ENCODE results near the gene FAM234A. TPM values are rescaled to one million over a fixed set of nuclear protein-coding genes. Genes with fewer than 3 reads are reported as not detected.
A peak's percentile ranks its signal among the peaks of the same experiment; 100 is the strongest.

FAM234A gene
- 23.3 TPM for total RNA-seq

- H3K27me3 ChIP-seq, result no peaks in the 10 kb centered on the region
- DNase-seq (ENCODE audit: extremely low spot score in 2 of 2), result peak in 1 of 2 donors; percentile 94
- peak within 1 kb of the TSS; percentile 94 for H3K27ac ChIP-seq
- intact Hi-C loops (cut with DNase I), result loop anchor here (2.0 kb wide), 1 partner anchor 118 kb away; the partner anchor contains the start of gene AXIN1
- H3K4me3 ChIP-seq, result peak within 1 kb of the TSS; percentile 58 to 89
- peaks cover 13% of the 10 kb centered on the region for H3K4me1 ChIP-seq
- no peaks in the 10 kb centered on the region for H3K9me3 ChIP-seq
- peak; percentile 89 to 96 for TF ChIP-seq POLR2A (IDR thresholded peaks at IDR 0.05)
- TF ChIP-seq POLR2AphosphoS5 (IDR thresholded peaks at IDR 0.05; ENCODE audit: insufficient read depth in 1 of 2, low read depth in 1 of 2), result peak; percentile 35 to 84
- TF ChIP-seq CTCF (IDR thresholded peaks at IDR 0.05), result no peak
- no peaks in the 10 kb centered on the region for H3K36me3 ChIP-seq
These were observed at the start of gene FAM234A for GRCh38 chr16:234468-235305. FAM234A (plus strand) TSS chr16:234821; CDS start chr16:254414, 19,593 bp downstream.

GRCh38 chr16:185213-185612 lies 49.4 kb upstream of the FAM234A start:
- no peak overlapping the region for H3K4me3 ChIP-seq
- no peak for TF ChIP-seq POLR2AphosphoS5 (IDR thresholded peaks at IDR 0.05; ENCODE audit: insufficient read depth in 1 of 2, low read depth in 1 of 2)
- TF ChIP-seq CTCF (IDR thresholded peaks at IDR 0.05), result no peak
- no peak for TF ChIP-seq POLR2A (IDR thresholded peaks at IDR 0.05)
- intact Hi-C loops (cut with DNase I), result no loop called here
- no peaks in the 10 kb centered on the region for H3K9me3 ChIP-seq
- H3K36me3 ChIP-seq, result peaks cover 0 to 31% of the 10 kb centered on the region in 2 donors
- peaks cover 17% of the 10 kb centered on the region for H3K4me1 ChIP-seq
- H3K27ac ChIP-seq, result no peak overlapping the region
- DNase-seq (ENCODE audit: extremely low spot score in 2 of 2), result no peak
- H3K27me3 ChIP-seq, result no peaks in the 10 kb centered on the region

- no peak for TF ChIP-seq CTCF (IDR thresholded peaks at IDR 0.05)
- no peak for TF ChIP-seq POLR2AphosphoS5 (IDR thresholded peaks at IDR 0.05; ENCODE audit: insufficient read depth in 1 of 2, low read depth in 1 of 2)
- no peak for TF ChIP-seq POLR2A (IDR thresholded peaks at IDR 0.05)
- Histone ChIP-seq H3K36me3 (peaks cover 0 to 36% of the 10 kb centered on the region in 2 donors), H3K4me3 (no peak overlapping the region), H3K27ac (no peak overlapping the region), H3K9me3 (no peaks in the 10 kb centered on the region), H3K27me3 (no peaks in the 10 kb centered on the region), H3K4me1 (peaks cover 13% of the 10 kb centered on the region)
- intact Hi-C loops (cut with DNase I), result no loop called here
- DNase-seq (ENCODE audit: extremely low spot score in 2 of 2), result no peak
These were observed 48.9 kb upstream of the FAM234A start for GRCh38 chr16:185691-186090.

- H3K36me3 ChIP-seq, result peaks cover 0 to 52% of the 10 kb centered on the region in 2 donors
- DNase-seq (ENCODE audit: extremely low spot score in 2 of 2), result no peak
- intact Hi-C loops (cut with DNase I), result no loop called here
- H3K27ac ChIP-seq, result no peak overlapping the region
- no peaks in the 10 kb centered on the region for H3K9me3 ChIP-seq
- no peak overlapping the region for H3K4me3 ChIP-seq
- TF ChIP-seq CTCF (IDR thresholded peaks at IDR 0.05) (no peak), POLR2AphosphoS5 (IDR thresholded peaks at IDR 0.05; ENCODE audit: insufficient read depth in 1 of 2, low read depth in 1 of 2) (no peak), POLR2A (IDR thresholded peaks at IDR 0.05) (no peak)
- no peaks in the 10 kb centered on the region for H3K27me3 ChIP-seq
- no peaks in the 10 kb centered on the region for H3K4me1 ChIP-seq
These were observed 47.3 kb upstream of the FAM234A start for GRCh38 chr16:187330-187729.

- Histone ChIP-seq H3K27me3 (no peaks in the 10 kb centered on the region), H3K9me3 (no peaks in the 10 kb centered on the region), H3K4me3 (no peak overlapping the region), H3K36me3 (peaks cover 0 to 65% of the 10 kb centered on the region in 2 donors), H3K27ac (no peak overlapping the region), H3K4me1 (no peaks in the 10 kb centered on the region)
- TF ChIP-seq POLR2A (IDR thresholded peaks at IDR 0.05), result no peak
- no peak for TF ChIP-seq CTCF (IDR thresholded peaks at IDR 0.05)
- no peak for TF ChIP-seq POLR2AphosphoS5 (IDR thresholded peaks at IDR 0.05; ENCODE audit: insufficient read depth in 1 of 2, low read depth in 1 of 2)
- no peak for DNase-seq (ENCODE audit: extremely low spot score in 2 of 2)
- intact Hi-C loops (cut with DNase I), result no loop called here
These were observed 45.9 kb upstream of the FAM234A start for GRCh38 chr16:188674-189073.

Data from vagina (tissue), 2 donors.